Spleen (tissue), 11 donors: ENCODE results near the gene LRP1B. TPM values are rescaled to one million over a fixed set of nuclear protein-coding genes. Genes with fewer than 3 reads are reported as not detected.
"Not testable (repeated sequence)": the region's sequence is repeated elsewhere in the genome, so short reads cannot be mapped to it uniquely, and the experiment has no call there.

Experiments used
- DNase-seq: peaks from one replicate; pipeline ENCODE4 v3.0.0-alpha.2; 2020
- H3K27ac ChIP-seq, 8 donors: fragments of 200-600 bp; sonication (generic) in 7 of 8; 1 replicate in 4 of 8; 2 replicates in 4 of 8; pipeline versions ENCODE4 v1.5.0 to v1.8.0; 2016 to 2021; ENCODE audit warnings: inconsistent platforms in 4 of 8, mild to moderate bottlenecking in 4 of 8, moderate library complexity in 1 of 8
- H3K27me3 ChIP-seq, 7 donors: fragments of 200-600 bp; sonication (generic) in 6 of 7; replicated peaks in 1 of 7; 1 replicate in 4 of 7; 2 replicates in 3 of 7; pipeline versions ENCODE4 v1.5.0 to v1.8.0; 2016 to 2021; ENCODE audit warnings: inconsistent platforms in 3 of 7, mild to moderate bottlenecking in 1 of 7
- H3K36me3 ChIP-seq, 6 donors: fragments of 200-600 bp; sonication (generic) in 5 of 6; 1 replicate in 4 of 6; 2 replicates in 2 of 6; pipeline versions ENCODE4 v1.5.0 to v1.8.0; 2016 to 2021; ENCODE audit warnings: inconsistent platforms in 2 of 6
- H3K4me1 ChIP-seq, 6 donors: fragments of 200-600 bp; sonication (generic) in 5 of 6; 1 replicate in 3 of 6; 2 replicates in 3 of 6; pipeline versions ENCODE4 v1.5.0 to v1.8.0; 2016 to 2021; ENCODE audit warnings: inconsistent platforms in 3 of 6
- H3K4me3 ChIP-seq, 8 donors: fragments of 200-600 bp; sonication (generic) in 7 of 8; 1 replicate in 4 of 8; 2 replicates in 4 of 8; pipeline versions ENCODE4 v1.5.0 to v1.8.0; 2016 to 2021; ENCODE audit warnings: inconsistent platforms in 4 of 8, mild to moderate bottlenecking in 4 of 8, moderate library complexity in 2 of 8
- H3K9me3 ChIP-seq, 8 donors: fragments of 200-600 bp; sonication (generic) in 7 of 8; 1 replicate in 4 of 8; 2 replicates in 4 of 8; pipeline versions ENCODE4 v1.5.0 to v1.8.0; 2016 to 2021; ENCODE audit warnings: inconsistent platforms in 4 of 8
- CTCF ChIP-seq, 11 experiments: fragments of 200-600 bp in 7 of 11; fragments of 450-650 bp in 4 of 11; sonication (generic) in 4 of 11; IDR thresholded peaks in 8 of 11; conservative IDR thresholded peaks in 3 of 11; 1 replicate in 7 of 11; 2 replicates in 4 of 11; pipeline versions ENCODE4 v1.4.0 to v1.8.0; 2016 to 2021; ENCODE audit warnings: antibody characterized with exemption in 11 of 11, inconsistent platforms in 4 of 11, mild to moderate bottlenecking in 1 of 11
- POLR2A ChIP-seq, 3 donors: fragments of 450-650 bp; IDR thresholded peaks; one replicate each; pipeline ENCODE4 v1.5.1; 2017; ENCODE audit warnings: antibody characterized with exemption in 3 of 3, mild to moderate bottlenecking in 1 of 3
- POLR2AphosphoS5 ChIP-seq, 3 donors: sonication (generic); formaldehyde crosslinking; IDR thresholded peaks; one replicate each; pipeline ENCODE4 v1.5.1; 2017; ENCODE audit warnings: antibody characterized with exemption in 3 of 3
- whole genome bisulfite sequencing, 5 donors: extraction: QIAGEN DNeasy Blood & Tissue Kit in 3 of 5; methylation state at CpG; one replicate each; pipeline versions ENCODE4 v1.1.5 to v1.1.7; 2013 to 2018; 5-methylcytosine and 5-hydroxymethylcytosine counted together
- intact Hi-C: fragments of 100-400 bp; cut with DNase I; formaldehyde crosslinking; loops from one replicate; pipeline ENCODE4 v1.15.0; 2023; ENCODE audit warnings: low total_unique reads
- polyA plus RNA-seq, 3 donors: library from polyadenylated mRNA; stranded (reverse); fragments of 200-250 nt; gene quantifications; one replicate each; pipeline ENCODE4 v1.2.1, GENCODE V29; 2013
- total RNA-seq, 7 donors: library from RNA; depleted of rRNA in 3 of 7; stranded (reverse); fragments of >200 nt in 3 of 7; fragmentation: NEBNext Ultra II Directional in 4 of 7; extraction: Animal tissue kit (Norgen Biotek cat#: 25700) in 4 of 7; gene quantifications; one replicate each; pipeline versions ENCODE4 v1.1.0 to v1.2.1, GENCODE V29; 2016 to 2021
- donor health status: healthy with polysubstance abuse.
- donor health status: DM: no; HTN: no; CAD: no; lungs with moderate emphysema.
- donor health status: DM: no; HTN: no; CAD: no.
- donor health status: Bipolar disorder and iron deficiency.
- donor health status: healthy.
- donor health status: DM: no; HTN: no; CAD: no.
- donor health status: DM: yes; HTN: yes; CAD: no.

The LRP1B gene
- total and polyA plus RNA-seq, 10 donors: 0.02 to 0.85 (median 0.08) TPM; not detected in 2

- H3K9me3 ChIP-seq: peaks cover 0 to 4% (median 0%) of the 10 kb centered on the region in 8 donors
- intact Hi-C loops: no loop called here
- DNase-seq: no peak
- no peaks in the 10 kb centered on the region for H3K4me1 ChIP-seq
- no peak overlapping the region for H3K4me3 ChIP-seq
- H3K27ac ChIP-seq: no peak overlapping the region
- TF ChIP-seq POLR2A (IDR thresholded peaks at IDR 0.05) (no peak), POLR2AphosphoS5 (IDR thresholded peaks at IDR 0.05) (no peak), CTCF (IDR thresholded peaks at IDR 0.05 in 8 of 11, conservative IDR thresholded peaks at IDR 0.05 in 3 of 11) (no peak)
- H3K36me3 ChIP-seq: no peaks in the 10 kb centered on the region
- WGBS, 5 donors: 86 to 95% (median 88%) methylated on average over 7 of the region's 7 CpGs
- no peaks in the 10 kb centered on the region for H3K27me3 ChIP-seq
Measured at GRCh38 chr2:140422759-140423158, 1708.1 kb downstream of the LRP1B start.

- Histone ChIP-seq H3K27me3 (no peaks in the 10 kb centered on the region), H3K9me3 (peaks cover 0 to 12% (median 2%) of the 10 kb centered on the region in 8 donors), H3K27ac (no peak overlapping the region), H3K4me3 (no peak overlapping the region), H3K36me3 (no peaks in the 10 kb centered on the region), H3K4me1 (no peaks in the 10 kb centered on the region)
- intact Hi-C loops: no loop called here
- WGBS, 5 donors: 76 to 92% (median 85%) methylated on average over 3 of the region's 3 CpGs
- no peak for DNase-seq
- no peak for TF ChIP-seq POLR2AphosphoS5 (IDR thresholded peaks at IDR 0.05)
- no peak for TF ChIP-seq POLR2A (IDR thresholded peaks at IDR 0.05)
- TF ChIP-seq CTCF (IDR thresholded peaks at IDR 0.05 in 8 of 11, conservative IDR thresholded peaks at IDR 0.05 in 3 of 11): no peak
Measured at GRCh38 chr2:140417504-140417903, 1713.3 kb downstream of the LRP1B start.

- Histone ChIP-seq H3K9me3 (peaks cover 0 to 12% (median 2%) of the 10 kb centered on the region in 8 donors), H3K36me3 (no peaks in the 10 kb centered on the region), H3K27ac (no peak overlapping the region), H3K4me1 (no peaks in the 10 kb centered on the region), H3K27me3 (no peaks in the 10 kb centered on the region), H3K4me3 (no peak overlapping the region)
- DNase-seq: no peak
- intact Hi-C loops: no loop called here
- TF ChIP-seq POLR2AphosphoS5 (IDR thresholded peaks at IDR 0.05): no peak
- TF ChIP-seq POLR2A (IDR thresholded peaks at IDR 0.05): no peak
- no peak for TF ChIP-seq CTCF (IDR thresholded peaks at IDR 0.05 in 8 of 11, conservative IDR thresholded peaks at IDR 0.05 in 3 of 11)
- WGBS, 5 donors: 68 to 96% (median 78%) methylated on average over 1 of the region's 1 CpG
Measured at GRCh38 chr2:140416577-140416976, 1714.2 kb downstream of the LRP1B start.

DNA sequence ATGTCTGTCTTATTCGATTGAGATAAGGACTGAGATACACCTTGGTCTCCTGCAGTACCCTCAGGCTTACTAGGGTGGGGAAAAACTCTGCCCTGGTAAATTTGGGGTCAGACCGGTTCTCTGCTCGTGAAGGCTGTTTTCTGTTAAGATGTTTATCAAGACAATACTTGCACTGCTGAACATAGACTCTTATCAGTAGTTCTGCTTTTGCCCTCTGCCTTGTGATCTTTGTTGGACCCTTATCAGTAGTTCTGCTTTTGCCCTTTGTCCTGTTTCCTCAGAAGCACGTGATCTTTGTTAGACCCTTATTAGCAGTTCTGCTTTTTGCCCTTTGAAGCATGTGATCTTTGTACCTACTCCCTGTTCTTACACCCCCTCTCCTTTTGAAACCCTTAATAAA lies 1715.8 kb downstream of the LRP1B start:
- H3K4me1 ChIP-seq, H3K4me3 ChIP-seq, H3K27me3 ChIP-seq, intact Hi-C loops, H3K27ac ChIP-seq, H3K36me3 ChIP-seq, DNase-seq: not testable (repeated sequence)
- peaks cover 0 to 12% (median 2%) of the 10 kb centered on the region in 8 donors for H3K9me3 ChIP-seq
- WGBS, 5 donors: 28 to 55% (median 46%) methylated on average over 4 of the region's 4 CpGs

GRCh38 chr2:140410695-140411094 lies 1720.1 kb downstream of the LRP1B start:
- no peak for DNase-seq
- intact Hi-C loops: no loop called here

More at GRCh38 chr2:140410695-140411094, 1720.1 kb downstream of the LRP1B start:
- H3K4me1 ChIP-seq: no peaks in the 10 kb centered on the region
- TF ChIP-seq POLR2A (IDR thresholded peaks at IDR 0.05) (no peak), POLR2AphosphoS5 (IDR thresholded peaks at IDR 0.05) (no peak), CTCF (IDR thresholded peaks at IDR 0.05 in 8 of 11, conservative IDR thresholded peaks at IDR 0.05 in 3 of 11) (no peak)
- WGBS, 5 donors: 60 to 89% (median 72%) methylated on average over 2 of the region's 2 CpGs
- H3K4me3 ChIP-seq: no peak overlapping the region
- H3K27ac ChIP-seq: no peak overlapping the region
- no peaks in the 10 kb centered on the region for H3K27me3 ChIP-seq
- H3K9me3 ChIP-seq: peaks cover 0 to 20% (median 4%) of the 10 kb centered on the region in 8 donors
- H3K36me3 ChIP-seq: no peaks in the 10 kb centered on the region
